Vagina (tissue), 2 donors: Measurements from ENCODE around the gene GPRIN2.

ENCODE experiments used
- POLR2AphosphoS5 ChIP-seq, 2 donors: sonication (generic); formaldehyde crosslinking; IDR thresholded peaks; one replicate each; pipeline ENCODE4 v1.9.0; 2017; ENCODE audit warnings: antibody characterized with exemption in 2 of 2, mild to moderate bottlenecking in 2 of 2, low read depth in 1 of 2; ENCODE audit not compliant: insufficient read depth in 1 of 2
- TF ChIP-seq, protein P1 (sequence below), 3 experiments: fragments of 450-650 bp in 2 of 3; fragments of 200-600 bp in 1 of 3; sonication (generic) in 1 of 3; IDR thresholded peaks; one replicate each; pipeline ENCODE4 v1.5.1; 2017 to 2019; ENCODE audit warnings: antibody characterized with exemption in 3 of 3, mild to moderate bottlenecking in 2 of 3, moderate library complexity in 2 of 3

GRCh38 chr10:46536171-46536570, 20.3 kb downstream of the GPRIN2 start:
- TF ChIP-seq, protein P1, sequence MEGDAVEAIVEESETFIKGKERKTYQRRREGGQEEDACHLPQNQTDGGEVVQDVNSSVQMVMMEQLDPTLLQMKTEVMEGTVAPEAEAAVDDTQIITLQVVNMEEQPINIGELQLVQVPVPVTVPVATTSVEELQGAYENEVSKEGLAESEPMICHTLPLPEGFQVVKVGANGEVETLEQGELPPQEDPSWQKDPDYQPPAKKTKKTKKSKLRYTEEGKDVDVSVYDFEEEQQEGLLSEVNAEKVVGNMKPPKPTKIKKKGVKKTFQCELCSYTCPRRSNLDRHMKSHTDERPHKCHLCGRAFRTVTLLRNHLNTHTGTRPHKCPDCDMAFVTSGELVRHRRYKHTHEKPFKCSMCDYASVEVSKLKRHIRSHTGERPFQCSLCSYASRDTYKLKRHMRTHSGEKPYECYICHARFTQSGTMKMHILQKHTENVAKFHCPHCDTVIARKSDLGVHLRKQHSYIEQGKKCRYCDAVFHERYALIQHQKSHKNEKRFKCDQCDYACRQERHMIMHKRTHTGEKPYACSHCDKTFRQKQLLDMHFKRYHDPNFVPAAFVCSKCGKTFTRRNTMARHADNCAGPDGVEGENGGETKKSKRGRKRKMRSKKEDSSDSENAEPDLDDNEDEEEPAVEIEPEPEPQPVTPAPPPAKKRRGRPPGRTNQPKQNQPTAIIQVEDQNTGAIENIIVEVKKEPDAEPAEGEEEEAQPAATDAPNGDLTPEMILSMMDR (IDR thresholded peaks at IDR 0.05): no peak
- TF ChIP-seq POLR2AphosphoS5 (IDR thresholded peaks at IDR 0.05; ENCODE audit: insufficient read depth in 1 of 2, low read depth in 1 of 2): no peak
